HepG2 (cell line): ENCODE measurements around the gene FAM168A. TPM values are rescaled to one million over a fixed set of nuclear protein-coding genes. Genes with fewer than 3 reads are reported as not detected.

Experiments
- ATAC-seq: fragments of 200-7000 bp; cut with Tn5 transposase; 3 replicates; pipeline ENCODE4 v1.9.1; 2020; ENCODE audit warnings: mild to moderate bottlenecking, moderate library complexity
- BruUV-seq: library from RNA; stranded (reverse); fragments of 400-500 nt; replicated peaks from 2 replicates; lab custom pipeline; 2021; lab: Mats Ljungman, UMichigan
- CTCF ChIA-PET: fragments of 300-600 bp; formaldehyde crosslinking; extraction: SDS; loops from one replicate; lab custom pipeline; 2021; ENCODE audit warnings: low total read pairs, inconsistent platforms, low intra/inter-chr PET ratio; lab: Yijun Ruan, JAX
- POLR2A ChIA-PET: fragments of 350-600 bp; sonication (Branson Sonifier 250); formaldehyde crosslinking; loops from one replicate; lab custom pipeline; 2020; ENCODE audit warnings: antibody characterized with exemption, inconsistent platforms; lab: Yijun Ruan, JAX
- DNase-seq: peaks from one replicate; pipeline ENCODE4 v3.0.0-alpha.2; 2015; ENCODE audit warnings: low spot score
- FAIRE-seq: peaks from 3 replicates; lab custom pipeline; 2011; peaks lifted over from hg19 to GRCh38; lab: Jason Lieb, UNC
- H2AFZ ChIP-seq: one replicate; pipeline ENCODE4 v1.6.1; 2011; ENCODE audit warnings: low read length, inconsistent platforms
- H3K27ac ChIP-seq: fragments of 300-600 bp; 3 replicates; pipeline ENCODE4 v1.8.0; 2011; ENCODE audit warnings: mixed run types, mild to moderate bottlenecking, mixed read lengths, low read length, inconsistent platforms; ENCODE audit not compliant: insufficient read depth; ENCODE audit errors: extremely low read length
- H3K27me3 ChIP-seq, 2 experiments: fragments of 200-600 bp in 1 of 2; 2 replicates in 1 of 2; 3 replicates in 1 of 2; pipeline versions ENCODE4 v1.6.0 to v1.8.0; 2011; ENCODE audit warnings: low read length in 2 of 2, mild to moderate bottlenecking in 2 of 2, moderate library complexity in 2 of 2, inconsistent platforms in 1 of 2; ENCODE audit not compliant: insufficient read depth in 2 of 2, control insufficient read depth in 1 of 2
- H3K36me3 ChIP-seq, 2 experiments: fragments of 200-600 bp in 1 of 2; replicated peaks in 1 of 2; 2 replicates in 1 of 2; 3 replicates in 1 of 2; pipeline versions ENCODE4 v1.5.1 to v1.8.0; 2011; ENCODE audit warnings: low read length in 2 of 2, inconsistent platforms in 1 of 2; ENCODE audit not compliant: insufficient read depth in 2 of 2, control insufficient read depth in 1 of 2
- H3K4me1 ChIP-seq: 2 replicates; pipeline ENCODE4 v1.5.1; 2012; ENCODE audit warnings: low read length, inconsistent platforms; ENCODE audit not compliant: insufficient read depth
- H3K4me2 ChIP-seq: 2 replicates; pipeline ENCODE4 v1.6.0; 2011; ENCODE audit warnings: low read depth, low read length, inconsistent platforms
- H3K4me3 ChIP-seq, 3 experiments: fragments of 200-600 bp in 1 of 3; sonication (generic), shearing (Covaris generic) in 1 of 3; replicated peaks in 1 of 3; 2 replicates each; pipeline ENCODE4 v1.5.1; 2011 to 2016; ENCODE audit warnings: low read length in 3 of 3, inconsistent platforms in 2 of 3, low read depth in 2 of 3, mild to moderate bottlenecking in 2 of 3, control low read depth in 1 of 3, mixed read lengths in 1 of 3; ENCODE audit not compliant: insufficient read depth in 1 of 3
- H3K79me2 ChIP-seq: one replicate; pipeline ENCODE4 v1.6.1; 2011; ENCODE audit warnings: low read length, inconsistent platforms; ENCODE audit not compliant: insufficient read depth
- H3K9ac ChIP-seq: 2 replicates; pipeline ENCODE4 v1.6.0; 2011; ENCODE audit warnings: mild to moderate bottlenecking, low read depth, low read length, inconsistent platforms; ENCODE audit not compliant: insufficient read depth
- H3K9me3 ChIP-seq: 2 replicates; pipeline ENCODE4 v1.5.1; 2012; ENCODE audit warnings: mild to moderate bottlenecking, low read length
- H4K20me1 ChIP-seq: 2 replicates; pipeline ENCODE4 v1.6.0; 2011; ENCODE audit warnings: inconsistent platforms, mild to moderate bottlenecking, low read length, moderate library complexity; ENCODE audit not compliant: insufficient read depth
- AGO1 ChIP-seq: fragments of 200-400 bp; formaldehyde crosslinking; IDR thresholded peaks from 2 replicates; pipeline ENCODE4 v1.6.1; 2017; ENCODE audit warnings: mild to moderate bottlenecking, low read depth, low read length, moderate library complexity; ENCODE audit not compliant: poor library complexity, severe bottlenecking
- AHDC1 ChIP-seq: sonication (generic); formaldehyde crosslinking; IDR thresholded peaks from 2 replicates; pipeline ENCODE4 v1.5.1; 2020; ENCODE audit warnings: mild to moderate bottlenecking, missing genetic modification reagents, borderline replicate concordance
- IKZF4 ChIP-seq: sonication (generic); formaldehyde crosslinking; IDR thresholded peaks from 2 replicates; pipeline ENCODE4 v1.5.1; 2020; ENCODE audit warnings: borderline replicate concordance, mild to moderate bottlenecking, low read depth, missing genetic modification reagents; ENCODE audit errors: not compliant biosample characterization
- JARID2 ChIP-seq: sonication (generic); formaldehyde crosslinking; IDR thresholded peaks from 2 replicates; pipeline ENCODE4 v1.8.1; 2023; ENCODE audit warnings: missing genetic modification reagents, inconsistent platforms; ENCODE audit not compliant: insufficient replicate concordance
- ONECUT2 ChIP-seq: sonication (generic); formaldehyde crosslinking; IDR thresholded peaks from 2 replicates; pipeline ENCODE4 v1.4.0; 2020; ENCODE audit warnings: missing genetic modification reagents
- SMARCC2 ChIP-seq: fragments of 450-650 bp; IDR thresholded peaks from 2 replicates; pipeline ENCODE4 v1.6.1; 2017; ENCODE audit warnings: antibody characterized with exemption, mild to moderate bottlenecking
- TBL1XR1 ChIP-seq: fragments of 150-350 bp; IDR thresholded peaks from 2 replicates; pipeline ENCODE4 v1.6.1; 2014; ENCODE audit warnings: borderline replicate concordance, low read length; ENCODE audit not compliant: partially characterized antibody
- TEAD2 ChIP-seq: sonication (generic); formaldehyde crosslinking; IDR thresholded peaks from 2 replicates; pipeline ENCODE4 v1.9.0; 2021; ENCODE audit warnings: missing genetic modification reagents
- ZBTB38 ChIP-seq: sonication (generic); formaldehyde crosslinking; IDR thresholded peaks from 2 replicates; pipeline ENCODE4 v1.5.1; 2020; ENCODE audit warnings: mild to moderate bottlenecking, missing genetic modification reagents
- ZNF205 ChIP-seq: IDR thresholded peaks from 2 replicates; pipeline ENCODE4 v1.6.1; 2018; ENCODE audit warnings: missing biosample characterization, missing genetic modification reagents
- ZNF207 ChIP-seq: fragments of 450-650 bp; IDR thresholded peaks from 2 replicates; pipeline ENCODE4 v1.6.1; 2016; ENCODE audit warnings: antibody characterized with exemption, borderline replicate concordance
- WGBS: methylation state at CpG from one replicate; pipeline ENCODE4 v1.1.6; 2017; ENCODE audit warnings: low lambda C conversion rate; 5-methylcytosine and 5-hydroxymethylcytosine counted together
- in situ Hi-C: cut with HindIII; loops from 2 replicates; pipeline ENCODE4 v1.10.0; 2017; ENCODE audit warnings: low pct_unique_long_range_greater_than_20kb; ENCODE audit not compliant: extremely low pct_ligation_motif_present
- intact Hi-C: fragments of 100-400 bp; cut with micrococcal nuclease; formaldehyde crosslinking; loops from one replicate; pipeline ENCODE4 v1.10.0; 2022; ENCODE audit not compliant: unreplicated experiment
- polyA plus RNA-seq, 8 experiments: library from polyadenylated mRNA; depleted of rRNA in 3 of 8; stranded (reverse) in 7 of 8; unstranded in 1 of 8; fragments of >200 nt; fragmentation: Illumina TruSeq in 4 of 8; extraction: Trizol in 4 of 8; gene quantifications; 2 replicates each; pipeline versions ENCODE4 v1.2.1 to v1.2.3, GENCODE V29; 2011 to 2016; ENCODE audit warnings: low read depth in 4 of 8, missing spikeins in 1 of 8, mixed read lengths in 1 of 8; ENCODE audit not compliant: insufficient read depth in 1 of 8
- total RNA-seq, 5 experiments: library from RNA; depleted of rRNA; stranded (reverse); fragments of >200 nt; fragmentation: Illumina TruSeq; extraction: Trizol; gene quantifications; 2 replicates each; pipeline ENCODE4 v1.2.3, GENCODE V29; 2016; ENCODE audit warnings: low read depth in 1 of 5
- TF ChIP-seq, protein P1 (sequence below), 2 experiments: sonication (generic) in 1 of 2; formaldehyde crosslinking in 1 of 2; IDR thresholded peaks; 2 replicates each; pipeline versions ENCODE4 v1.5.1 to v1.6.1; 2011 to 2020; ENCODE audit warnings: borderline replicate concordance in 1 of 2, low read depth in 1 of 2, low read length in 1 of 2, mild to moderate bottlenecking in 1 of 2, missing genetic modification reagents in 1 of 2, moderate library complexity in 1 of 2
- TF ChIP-seq, protein P2 (sequence below): IDR thresholded peaks from 2 replicates; pipeline ENCODE4 v1.6.1; 2016; ENCODE audit warnings: missing compliant biosample characterization, missing genetic modification reagents, borderline replicate concordance

Gene FAM168A
- total and polyA plus RNA-seq, 2 of the 13 experiments (the other 11 are each of a cell fraction or from before 2014, with no cell fraction given): 13.9 to 15.8 TPM

GRCh38 chr11:73379189-73379880, 218.6 kb downstream of the FAM168A start:
- peaks cover 20% of the 10 kb centered on the region for H3K79me2 ChIP-seq
- no peak overlapping the region for H3K27ac ChIP-seq
- FAIRE-seq (no peak), DNase-seq (no peak), ATAC-seq (no peak)
- no peaks in the 10 kb centered on the region for H3K36me3 ChIP-seq
- in situ Hi-C loops (no loop called here), intact Hi-C loops (no loop called here)
- H2AFZ ChIP-seq: no peak overlapping the region
- BruUV-seq: no TSS peak
- no peak overlapping the region for H3K9ac ChIP-seq
- no peaks in the 10 kb centered on the region for H3K9me3 ChIP-seq
- CTCF ChIA-PET: no interaction called here
- no peaks in the 10 kb centered on the region for H4K20me1 ChIP-seq
- H3K27me3 ChIP-seq: peaks cover 0 to 1% of the 10 kb centered on the region in 2 experiments; a peak in 1 of 5 replicates
- H3K4me3 ChIP-seq: no peak overlapping the region
- POLR2A ChIA-PET: no interaction called here
- TF ChIP-seq AGO1 (no peak), ZBTB38 (CRISPR knock-in tag) (no peak), TBL1XR1 (no peak), ZNF205 (CRISPR knock-in tag) (no peak), ZNF207 (no peak), ONECUT2 (CRISPR knock-in tag) (no peak), IKZF4 (no peak), SMARCC2 (no peak), JARID2 (CRISPR knock-in tag) (no peak), AHDC1 (CRISPR knock-in tag) (no peak), TEAD2 (CRISPR knock-in tag) (no peak)
- TF ChIP-seq, protein P1, sequence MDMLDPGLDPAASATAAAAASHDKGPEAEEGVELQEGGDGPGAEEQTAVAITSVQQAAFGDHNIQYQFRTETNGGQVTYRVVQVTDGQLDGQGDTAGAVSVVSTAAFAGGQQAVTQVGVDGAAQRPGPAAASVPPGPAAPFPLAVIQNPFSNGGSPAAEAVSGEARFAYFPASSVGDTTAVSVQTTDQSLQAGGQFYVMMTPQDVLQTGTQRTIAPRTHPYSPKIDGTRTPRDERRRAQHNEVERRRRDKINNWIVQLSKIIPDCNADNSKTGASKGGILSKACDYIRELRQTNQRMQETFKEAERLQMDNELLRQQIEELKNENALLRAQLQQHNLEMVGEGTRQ (IDR thresholded peaks at IDR 0.05; ENCODE audit: low read depth, low read length): no peak
- TF ChIP-seq, protein P1 (CRISPR knock-in tag; IDR thresholded peaks at IDR 0.05; ENCODE audit: borderline replicate concordance): no peak
- TF ChIP-seq, protein P2, sequence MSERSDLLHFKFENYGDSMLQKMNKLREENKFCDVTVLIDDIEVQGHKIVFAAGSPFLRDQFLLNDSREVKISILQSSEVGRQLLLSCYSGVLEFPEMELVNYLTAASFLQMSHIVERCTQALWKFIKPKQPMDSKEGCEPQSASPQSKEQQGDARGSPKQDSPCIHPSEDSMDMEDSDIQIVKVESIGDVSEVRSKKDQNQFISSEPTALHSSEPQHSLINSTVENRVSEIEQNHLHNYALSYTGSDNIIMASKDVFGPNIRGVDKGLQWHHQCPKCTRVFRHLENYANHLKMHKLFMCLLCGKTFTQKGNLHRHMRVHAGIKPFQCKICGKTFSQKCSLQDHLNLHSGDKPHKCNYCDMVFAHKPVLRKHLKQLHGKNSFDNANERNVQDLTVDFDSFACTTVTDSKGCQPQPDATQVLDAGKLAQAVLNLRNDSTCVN (CRISPR knock-in tag): no peak
- peaks cover 37% of the 10 kb centered on the region for H3K4me1 ChIP-seq
- no peak overlapping the region for H3K4me2 ChIP-seq
- WGBS: 88% methylated on average over 9 of the region's 10 CpGs
